DOHH2 (cell line): Measurements from ENCODE around the gene HTATSF1.

Experiments
- H3F3A ChIP-seq: fragments of 200-600 bp; sonication (generic), shearing (Covaris generic); 2 replicates; pipeline ENCODE4 v1.6.0; 2016; ENCODE audit warnings: antibody characterized with exemption, mild to moderate bottlenecking; ENCODE audit not compliant: control insufficient read depth, insufficient read depth
- H3K27ac ChIP-seq: fragments of 200-600 bp; sonication (generic); 2 replicates; pipeline ENCODE4 v1.5.1; 2014; ENCODE audit warnings: low read depth, mild to moderate bottlenecking, low read length, moderate library complexity
- H3K27me3 ChIP-seq: fragments of 200-600 bp; sonication (generic); 2 replicates; pipeline ENCODE4 v1.6.1; 2014; ENCODE audit warnings: mild to moderate bottlenecking, low read length, mixed read lengths; ENCODE audit not compliant: control insufficient read depth
- H3K36me3 ChIP-seq: fragments of 200-600 bp; sonication (generic); 2 replicates; pipeline ENCODE4 v1.6.1; 2014; ENCODE audit warnings: mild to moderate bottlenecking, low read length, moderate library complexity, mixed read lengths; ENCODE audit not compliant: control insufficient read depth
- H3K4me1 ChIP-seq: fragments of 200-600 bp; sonication (generic); 2 replicates; pipeline ENCODE4 v1.6.1; 2014; ENCODE audit warnings: mild to moderate bottlenecking, low read length, mixed read lengths; ENCODE audit not compliant: control insufficient read depth
- H3K4me2 ChIP-seq: fragments of 200-600 bp; sonication (generic); 2 replicates; pipeline ENCODE4 v1.6.0; 2014; ENCODE audit warnings: mild to moderate bottlenecking, low read length, moderate library complexity
- H3K4me3 ChIP-seq: fragments of 200-600 bp; sonication (generic); 2 replicates; pipeline ENCODE4 v1.5.1; 2014; ENCODE audit warnings: mild to moderate bottlenecking, low read length, mixed read lengths
- H3K79me2 ChIP-seq: fragments of 200-600 bp; sonication (generic); 2 replicates; pipeline ENCODE4 v1.6.1; 2014; ENCODE audit warnings: mild to moderate bottlenecking, low read length, mixed read lengths; ENCODE audit not compliant: control insufficient read depth
- H3K9me2 ChIP-seq: fragments of 200-600 bp; sonication (generic); replicated peaks from 2 replicates; pipeline ENCODE4 v1.6.1; 2014; ENCODE audit warnings: mild to moderate bottlenecking, low read length, mixed read lengths; ENCODE audit not compliant: control insufficient read depth
- H3K9me3 ChIP-seq: fragments of 200-600 bp; sonication (generic); 2 replicates; pipeline ENCODE4 v1.6.1; 2014; ENCODE audit warnings: antibody characterized with exemption, low read length, mixed read lengths; ENCODE audit not compliant: control insufficient read depth, insufficient read depth
- H4K20me1 ChIP-seq: fragments of 200-600 bp; sonication (generic); 2 replicates; pipeline ENCODE4 v1.6.0; 2014; ENCODE audit warnings: low read depth, mild to moderate bottlenecking, antibody characterized with exemption, low read length, moderate library complexity; ENCODE audit not compliant: control insufficient read depth, insufficient read depth
- CTCF ChIP-seq: fragments of 200-600 bp; sonication (generic); IDR thresholded peaks from one replicate; pipeline ENCODE4 v1.5.1; 2014; ENCODE audit warnings: antibody characterized with exemption, mild to moderate bottlenecking, low read depth, low read length; ENCODE audit not compliant: poor library complexity, severe bottlenecking
- EZH2phosphoT487 ChIP-seq: fragments of 200-600 bp; sonication (generic); IDR thresholded peaks from 2 replicates; pipeline ENCODE4 v1.6.1; 2017; ENCODE audit warnings: borderline replicate concordance, mild to moderate bottlenecking, antibody characterized with exemption, low read length, moderate library complexity, mixed read lengths

The HTATSF1 gene

GRCh38 chrX:136453114-136453513 is 44.3 kb upstream of the HTATSF1 start:
- H3F3A ChIP-seq, result no peaks in the 10 kb centered on the region
- no peaks in the 10 kb centered on the region for H3K4me1 ChIP-seq
- no peak for TF ChIP-seq CTCF
- TF ChIP-seq EZH2phosphoT487, result no peak
- H4K20me1 ChIP-seq, result no peaks in the 10 kb centered on the region
- H3K4me3 ChIP-seq, result no peak overlapping the region
- no peaks in the 10 kb centered on the region for H3K36me3 ChIP-seq
- no peaks in the 10 kb centered on the region for H3K9me3 ChIP-seq
- H3K27me3 ChIP-seq, result no peaks in the 10 kb centered on the region
- H3K79me2 ChIP-seq, result no peaks in the 10 kb centered on the region
- H3K9me2 ChIP-seq, result no peaks in the 10 kb centered on the region
- H3K4me2 ChIP-seq, result no peak overlapping the region
- H3K27ac ChIP-seq, result no peak overlapping the region

GRCh38 chrX:136453771-136454170 is 43.6 kb upstream of the HTATSF1 start:
- H3K4me1 ChIP-seq, result no peaks in the 10 kb centered on the region
- H3F3A ChIP-seq, result no peaks in the 10 kb centered on the region
- H3K27ac ChIP-seq, result no peak overlapping the region
- no peak overlapping the region for H3K4me2 ChIP-seq
- no peaks in the 10 kb centered on the region for H3K9me2 ChIP-seq
- H3K36me3 ChIP-seq, result no peaks in the 10 kb centered on the region
- TF ChIP-seq EZH2phosphoT487, result no peak
- TF ChIP-seq CTCF, result no peak
- no peaks in the 10 kb centered on the region for H3K27me3 ChIP-seq
- no peaks in the 10 kb centered on the region for H3K79me2 ChIP-seq
- H4K20me1 ChIP-seq, result no peaks in the 10 kb centered on the region
- H3K4me3 ChIP-seq, result no peak overlapping the region
- H3K9me3 ChIP-seq, result no peaks in the 10 kb centered on the region

- H3K27me3 ChIP-seq, result no peaks in the 10 kb centered on the region
- no peaks in the 10 kb centered on the region for H4K20me1 ChIP-seq
- no peaks in the 10 kb centered on the region for H3K36me3 ChIP-seq
- H3K4me3 ChIP-seq, result no peak overlapping the region
- no peaks in the 10 kb centered on the region for H3K79me2 ChIP-seq
- H3K9me2 ChIP-seq, result no peaks in the 10 kb centered on the region
- no peak for TF ChIP-seq EZH2phosphoT487
- no peak for TF ChIP-seq CTCF
- H3K27ac ChIP-seq, result no peak overlapping the region
- H3F3A ChIP-seq, result no peaks in the 10 kb centered on the region
- no peak overlapping the region for H3K4me2 ChIP-seq
- no peaks in the 10 kb centered on the region for H3K9me3 ChIP-seq
- no peaks in the 10 kb centered on the region for H3K4me1 ChIP-seq
Observed at GRCh38 chrX:136456133-136456532, 41.3 kb upstream of the HTATSF1 start.
